Stomach (tissue), 9 donors: ENCODE results near the gene GBP1. TPM values are rescaled to one million over a fixed set of nuclear protein-coding genes. Genes with fewer than 3 reads are reported as not detected.

Source experiments
- DNase-seq, 2 donors: peaks; one replicate each; pipeline versions ENCODE4 v3.0.0 to v3.0.0-alpha.2; 2013 to 2019
- H3K27ac ChIP-seq, 5 donors: fragments of 200-600 bp in 4 of 5; sonication (generic) in 4 of 5; one replicate each; pipeline ENCODE4 v1.5.1; 2013 to 2019; ENCODE audit warnings: mild to moderate bottlenecking in 1 of 5, moderate library complexity in 1 of 5
- H3K27me3 ChIP-seq, 3 donors: fragments of 200-600 bp; sonication (generic); one replicate each; pipeline ENCODE4 v1.5.1; 2017 to 2019; ENCODE audit warnings: mixed run types in 1 of 3
- H3K36me3 ChIP-seq, 4 donors: fragments of 200-600 bp; sonication (generic); 1 replicate in 3 of 4; 2 replicates in 1 of 4; pipeline ENCODE4 v1.5.1; 2016 to 2019
- H3K4me1 ChIP-seq, 4 donors: fragments of 200-600 bp; sonication (generic); one replicate each; pipeline ENCODE4 v1.5.1; 2016 to 2019
- H3K4me3 ChIP-seq, 4 donors: fragments of 200-600 bp; sonication (generic) in 3 of 4; one replicate each; pipeline ENCODE4 v1.5.1; 2016 to 2019; ENCODE audit warnings: mild to moderate bottlenecking in 1 of 4
- H3K9me3 ChIP-seq, 4 donors: fragments of 200-600 bp; sonication (generic); one replicate each; pipeline ENCODE4 v1.5.1; 2016 to 2019
- CTCF ChIP-seq, 7 experiments: fragments of 450-650 bp in 4 of 7; fragments of 200-600 bp in 3 of 7; sonication (generic) in 3 of 7; IDR thresholded peaks; one replicate each; pipeline ENCODE4 v1.5.1; 2016 to 2019; ENCODE audit warnings: antibody characterized with exemption in 7 of 7, control low read depth in 2 of 7, mild to moderate bottlenecking in 1 of 7
- EP300 ChIP-seq: sonication (generic); formaldehyde crosslinking; IDR thresholded peaks from one replicate; pipeline ENCODE4 v1.6.1; 2017; ENCODE audit warnings: antibody characterized with exemption
- POLR2A ChIP-seq, 4 donors: fragments of 450-650 bp; IDR thresholded peaks; one replicate each; pipeline ENCODE4 v1.6.1; 2016; ENCODE audit warnings: antibody characterized with exemption in 4 of 4, control low read depth in 2 of 4, mild to moderate bottlenecking in 1 of 4, moderate library complexity in 1 of 4
- POLR2AphosphoS5 ChIP-seq, 3 donors: sonication (generic); formaldehyde crosslinking; IDR thresholded peaks; one replicate each; pipeline ENCODE4 v1.6.1; 2016; ENCODE audit warnings: antibody characterized with exemption in 3 of 3
- WGBS, 5 donors: extraction: QIAGEN DNeasy Blood & Tissue Kit in 3 of 5; methylation state at CpG; one replicate each; pipeline versions ENCODE4 v1.1.5 to v1.1.7; 2013 to 2018; 5-methylcytosine and 5-hydroxymethylcytosine counted together
- intact Hi-C: fragments of 100-400 bp; cut with DNase I; formaldehyde crosslinking; loops from one replicate; pipeline ENCODE4 v1.15.1; 2023; ENCODE audit warnings: low total_unique reads
- polyA plus RNA-seq, 3 donors: library from polyadenylated mRNA; stranded (reverse); fragments of 200-250 nt; gene quantifications; one replicate each; pipeline ENCODE4 v1.2.3, GENCODE V29; 2013
- total RNA-seq, 5 donors: library from RNA; depleted of rRNA; stranded (reverse); fragments of >200 nt; gene quantifications; one replicate each; pipeline versions ENCODE4 v1.1.0 to v1.2.3, GENCODE V29; 2014 to 2016
- donor health status: healthy with polysubstance abuse.
- donor health status: Bipolar disorder and iron deficiency.
- donor health status: healthy.

Gene GBP1
- total and polyA plus RNA-seq, 8 donors: 5.9 to 43.5 (median 22.8) TPM

- H3K9me3 ChIP-seq: peaks cover 0 to 16% (median 0%) of the 10 kb centered on the region in 4 donors
- H3K27ac ChIP-seq: no peak overlapping the region
- H3K36me3 ChIP-seq: no peaks in the 10 kb centered on the region
- DNase-seq: no peak
- no peak for TF ChIP-seq POLR2AphosphoS5 (IDR thresholded peaks at IDR 0.05)
- TF ChIP-seq EP300: no peak
- no peak for TF ChIP-seq POLR2A (IDR thresholded peaks at IDR 0.05)
- no peak for TF ChIP-seq CTCF (IDR thresholded peaks at IDR 0.05)
- 92 to 100% (median 96%) methylated on average over 5 to 7 of the region's 7 CpGs for WGBS, 5 donors
- intact Hi-C loops: no loop called here
- no peak overlapping the region for H3K4me3 ChIP-seq
- H3K27me3 ChIP-seq: no peaks in the 10 kb centered on the region
- H3K4me1 ChIP-seq: no peaks in the 10 kb centered on the region
These were observed 22.5 kb downstream of the GBP1 start for GRCh38 chr1:89042491-89042890.

GRCh38 chr1:89041721-89042120 lies 23.3 kb downstream of the GBP1 start:
- 94 to 100% (median 97%) methylated on average over 1 of the region's 1 CpG for WGBS, 5 donors
- Histone ChIP-seq H3K4me3 (no peak overlapping the region), H3K27me3 (no peaks in the 10 kb centered on the region), H3K27ac (no peak overlapping the region), H3K9me3 (peaks cover 0 to 16% (median 0%) of the 10 kb centered on the region in 4 donors), H3K36me3 (no peaks in the 10 kb centered on the region), H3K4me1 (no peaks in the 10 kb centered on the region)
- intact Hi-C loops: no loop called here
- no peak for TF ChIP-seq POLR2A (IDR thresholded peaks at IDR 0.05)
- TF ChIP-seq CTCF (IDR thresholded peaks at IDR 0.05): no peak
- no peak for TF ChIP-seq EP300
- no peak for TF ChIP-seq POLR2AphosphoS5 (IDR thresholded peaks at IDR 0.05)
- no peak for DNase-seq

GRCh38 chr1:89041119-89041641 lies 23.8 kb downstream of the GBP1 start:
- intact Hi-C loops: no loop called here
- Histone ChIP-seq H3K27me3 (no peaks in the 10 kb centered on the region), H3K27ac (no peak overlapping the region), H3K4me3 (no peak overlapping the region), H3K9me3 (peaks cover 0 to 16% (median 0%) of the 10 kb centered on the region in 4 donors), H3K36me3 (no peaks in the 10 kb centered on the region), H3K4me1 (no peaks in the 10 kb centered on the region)
- TF ChIP-seq CTCF (IDR thresholded peaks at IDR 0.05): no peak
- TF ChIP-seq POLR2AphosphoS5 (IDR thresholded peaks at IDR 0.05): no peak
- no peak for TF ChIP-seq POLR2A (IDR thresholded peaks at IDR 0.05)
- DNase-seq: no peak
- WGBS, 5 donors: 68 to 76% (median 70%) methylated on average over 3 of the region's 3 CpGs

- WGBS, 5 donors: 85 to 100% (median 96%) methylated on average over 1 of the region's 1 CpG
These were observed 24.7 kb downstream of the GBP1 start for GRCh38 chr1:89040315-89040626.

More at GRCh38 chr1:89040315-89040626, 24.7 kb downstream of the GBP1 start:
- TF ChIP-seq CTCF (IDR thresholded peaks at IDR 0.05) (no peak), EP300 (no peak), POLR2AphosphoS5 (IDR thresholded peaks at IDR 0.05) (no peak), POLR2A (IDR thresholded peaks at IDR 0.05) (no peak)
- intact Hi-C loops: no loop called here
- Histone ChIP-seq H3K4me3 (no peak overlapping the region), H3K4me1 (no peaks in the 10 kb centered on the region), H3K27ac (no peak overlapping the region), H3K27me3 (no peaks in the 10 kb centered on the region), H3K9me3 (peaks cover 0 to 16% (median 0%) of the 10 kb centered on the region in 4 donors), H3K36me3 (no peaks in the 10 kb centered on the region)
- no peak for DNase-seq
